BJ (cell line): ENCODE data around the gene SLC25A11. TPM values are rescaled to one million over a fixed set of nuclear protein-coding genes. Genes with fewer than 3 reads are reported as not detected.

Source experiments
- CTCF ChIA-PET: fragments of 350-600 bp; formaldehyde crosslinking; extraction: SDS; loops from one replicate; lab custom pipeline; 2021; ENCODE audit warnings: antibody characterized with exemption, inconsistent platforms; lab: Yijun Ruan, JAX
- POLR2A ChIA-PET: fragments of 300-600 bp; sonication (Branson Sonifier 250); formaldehyde crosslinking; extraction: SDS; loops from one replicate; lab custom pipeline; 2021; ENCODE audit warnings: antibody characterized with exemption; lab: Charles Lee
- DNase-seq: peaks from one replicate; pipeline ENCODE4 v3.0.0-alpha.2; 2011; ENCODE audit warnings: low read depth
- H3K27me3 ChIP-seq: 2 replicates; pipeline ENCODE4 v1.6.0; 2011; ENCODE audit warnings: low read length; ENCODE audit not compliant: control insufficient read depth, insufficient read depth
- H3K36me3 ChIP-seq: 2 replicates; pipeline ENCODE4 v1.5.1; 2011; ENCODE audit warnings: low read length; ENCODE audit not compliant: control insufficient read depth, insufficient read depth
- H3K4me3 ChIP-seq: 2 replicates; pipeline ENCODE4 v1.5.1; 2011; ENCODE audit warnings: low read depth, mild to moderate bottlenecking, control low read depth, low read length
- CTCF ChIP-seq: IDR thresholded peaks from 2 replicates; pipeline ENCODE4 v1.5.1; 2011; ENCODE audit warnings: low read depth, mild to moderate bottlenecking, control low read depth, inconsistent platforms, low read length, moderate library complexity; ENCODE audit not compliant: insufficient read depth
- polyA plus RNA-seq: library from polyadenylated mRNA; depleted of rRNA; stranded (reverse); fragments of >200 nt; gene quantifications from 2 replicates; pipeline ENCODE4 v1.2.3, GENCODE V29; 2011

The SLC25A11 gene
- polyA plus RNA-seq, 1 experiment: 70.7 TPM

GRCh38 chr17:4948166-4948930, 8.5 kb upstream of the SLC25A11 start, which contains the start of gene PFN1:
TSS of gene PFN1 (minus strand) at chr17:4948530. CDS start at chr17:4948394, 136 bp downstream.
- H3K36me3 ChIP-seq: peaks cover 13% of the 10 kb centered on the region
- ChIA-PET CTCF (interaction anchor here (1.3 kb wide), 1 partner anchor 39 kb away, joined by 4 read pairs; no protein-coding TSS in a partner anchor), POLR2A (interaction anchor here (0.6 to 2.5 kb wide), 2 partner anchors 8 to 19 kb away, joined by 3 to 17 read pairs; partner anchors contain the start of genes RNF167 and SPAG7)
- no peaks in the 10 kb centered on the region for H3K27me3 ChIP-seq
- peak within 1 kb of the TSS; percentile 92 for H3K4me3 ChIP-seq
- TF ChIP-seq CTCF: no peak
- peak; percentile 63 for DNase-seq

DNA sequence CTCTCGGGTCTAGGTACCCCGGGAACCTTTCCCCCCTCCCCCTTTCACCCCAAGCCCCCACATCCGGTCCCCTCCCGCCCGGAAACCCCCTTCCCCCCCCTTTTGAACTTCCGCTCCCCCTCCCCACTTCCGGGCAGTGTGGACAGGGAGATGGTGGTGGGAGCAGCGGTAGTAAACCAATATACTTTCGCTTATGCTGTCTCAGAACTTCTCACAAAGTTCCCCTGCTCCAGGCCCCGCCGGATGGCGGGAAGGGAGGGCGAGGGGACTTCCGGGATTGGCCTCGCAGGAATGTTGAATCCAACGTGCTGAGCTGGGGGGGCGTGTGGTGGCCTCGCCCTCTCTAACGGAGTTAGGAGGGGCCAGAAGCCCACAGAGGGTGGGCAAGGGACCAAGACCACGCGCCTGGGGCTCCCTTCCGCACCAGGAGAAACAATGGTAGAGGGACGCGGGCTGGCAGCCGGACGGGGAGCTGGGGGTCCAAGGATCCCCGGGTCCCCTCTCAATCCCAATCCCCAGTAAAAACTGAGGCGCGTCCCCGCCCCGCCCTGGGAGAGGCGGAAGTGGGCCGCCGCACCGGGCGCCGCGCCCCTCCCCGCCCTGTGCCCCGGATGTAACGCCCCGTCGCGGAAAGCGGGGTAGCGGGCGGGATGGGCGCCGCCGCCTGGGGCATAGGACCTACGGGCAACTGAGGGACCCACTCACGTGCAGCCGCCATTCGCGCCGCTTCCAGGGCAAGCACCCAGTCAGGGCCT, 7.7 kb upstream of the SLC25A11 start:
- ChIA-PET POLR2A (interaction anchor here (2.5 kb wide), 1 partner anchor 20 kb away, joined by 17 read pairs; the partner anchor contains the start of gene SPAG7), CTCF (interaction anchor here (1.3 kb wide), 1 partner anchor 39 kb away, joined by 4 read pairs; no protein-coding TSS in a partner anchor)
- H3K27me3 ChIP-seq: no peaks in the 10 kb centered on the region
- no peak for DNase-seq
- H3K36me3 ChIP-seq: peaks cover 17% of the 10 kb centered on the region
- no peak for TF ChIP-seq CTCF
- H3K4me3 ChIP-seq: peak overlapping the region; percentile 92

GRCh38 chr17:4947010-4947410, 7.2 kb upstream of the SLC25A11 start:
- POLR2A ChIA-PET: interaction anchor here (2.5 kb wide), 1 partner anchor 20 kb away, joined by 17 read pairs; the partner anchor contains the start of gene SPAG7
- Histone ChIP-seq H3K36me3 (peaks cover 19% of the 10 kb centered on the region), H3K4me3 (peak overlapping the region; percentile 92), H3K27me3 (no peaks in the 10 kb centered on the region)
- DNase-seq: no peak
- CTCF ChIA-PET: interaction anchor here (1.3 to 1.5 kb wide), 2 partner anchors 38 to 41 kb away, joined by 4 to 5 read pairs; no protein-coding TSS in a partner anchor
- no peak for TF ChIP-seq CTCF

DNA sequence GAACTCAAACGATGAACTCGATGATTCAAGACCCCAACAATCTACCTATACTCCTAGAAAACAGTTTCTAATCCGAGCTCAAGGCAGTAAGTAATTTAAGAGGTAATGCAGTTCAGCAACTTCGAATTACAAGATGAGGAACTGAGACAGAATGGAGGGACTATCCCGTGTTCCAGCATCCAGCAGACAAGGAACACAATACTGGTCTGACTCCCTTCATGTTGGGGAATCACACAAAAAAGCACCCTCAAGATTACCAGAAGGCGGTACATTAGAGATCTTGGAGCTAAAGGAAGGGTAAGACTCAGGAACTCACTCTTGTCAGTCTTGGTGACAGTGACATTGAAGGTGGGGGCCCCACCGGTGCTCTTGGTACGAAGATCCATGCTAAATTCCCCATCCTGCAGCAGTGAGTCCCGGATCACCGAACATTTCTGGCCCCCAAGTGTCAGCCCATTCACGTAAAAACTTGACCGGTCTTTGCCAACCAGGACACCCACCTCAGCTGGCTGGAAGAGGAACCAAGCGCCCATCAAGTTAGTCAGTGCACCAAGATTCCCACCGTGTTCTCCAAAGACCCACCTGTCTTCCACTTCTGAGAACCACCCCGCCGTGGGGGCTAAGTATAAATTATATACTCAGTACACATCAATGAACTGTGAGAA, 6.6 kb upstream of the SLC25A11 start:
- no peak for TF ChIP-seq CTCF
- peaks cover 20% of the 10 kb centered on the region for H3K36me3 ChIP-seq
- ChIA-PET CTCF (interaction anchor here (0.7 to 1.5 kb wide), 3 partner anchors 20 to 42 kb away, joined by 3 to 5 read pairs (median 5); no protein-coding TSS in a partner anchor), POLR2A (interaction anchor here (0.8 to 2.5 kb wide), 2 partner anchors 21 kb away, joined by 14 to 17 read pairs; partner anchors contain the start of gene SPAG7)
- H3K27me3 ChIP-seq: no peaks in the 10 kb centered on the region
- no peak for DNase-seq
- H3K4me3 ChIP-seq: peak overlapping the region; percentile 92
